ENCODE measurements around the gene RHBDD3. TPM values are rescaled to one million over a fixed set of nuclear protein-coding genes. Genes with fewer than 3 reads are reported as not detected.

Gene RHBDD3
- total RNA-seq, 1 donor from 2014 or later = 29.7 TPM

DNA sequence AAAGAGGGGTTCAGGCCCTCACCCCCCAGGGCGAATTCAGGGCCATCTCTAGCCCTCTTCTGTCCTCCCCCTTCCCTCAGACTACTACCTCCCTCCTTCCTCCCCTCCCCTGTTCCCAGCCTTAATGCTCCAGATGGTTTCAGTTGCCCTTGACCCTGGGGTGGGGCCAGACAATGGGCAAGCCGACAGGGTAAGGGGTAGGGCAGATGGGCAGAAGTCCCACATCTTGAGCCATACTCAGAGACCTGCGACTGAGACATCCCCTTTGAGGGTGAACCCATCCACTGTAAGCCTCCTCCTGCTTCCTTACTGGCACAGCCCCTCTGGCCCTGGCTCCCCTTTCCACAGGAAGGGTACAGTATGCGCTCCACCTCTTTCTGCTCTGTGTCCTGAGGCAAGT, 1.9 kb downstream of the RHBDD3 start:
- peaks cover 41% of the 10 kb centered on the region for H3K4me1 ChIP-seq
- H3K4me3 ChIP-seq = no peak overlapping the region
- TF ChIP-seq, protein P1, sequence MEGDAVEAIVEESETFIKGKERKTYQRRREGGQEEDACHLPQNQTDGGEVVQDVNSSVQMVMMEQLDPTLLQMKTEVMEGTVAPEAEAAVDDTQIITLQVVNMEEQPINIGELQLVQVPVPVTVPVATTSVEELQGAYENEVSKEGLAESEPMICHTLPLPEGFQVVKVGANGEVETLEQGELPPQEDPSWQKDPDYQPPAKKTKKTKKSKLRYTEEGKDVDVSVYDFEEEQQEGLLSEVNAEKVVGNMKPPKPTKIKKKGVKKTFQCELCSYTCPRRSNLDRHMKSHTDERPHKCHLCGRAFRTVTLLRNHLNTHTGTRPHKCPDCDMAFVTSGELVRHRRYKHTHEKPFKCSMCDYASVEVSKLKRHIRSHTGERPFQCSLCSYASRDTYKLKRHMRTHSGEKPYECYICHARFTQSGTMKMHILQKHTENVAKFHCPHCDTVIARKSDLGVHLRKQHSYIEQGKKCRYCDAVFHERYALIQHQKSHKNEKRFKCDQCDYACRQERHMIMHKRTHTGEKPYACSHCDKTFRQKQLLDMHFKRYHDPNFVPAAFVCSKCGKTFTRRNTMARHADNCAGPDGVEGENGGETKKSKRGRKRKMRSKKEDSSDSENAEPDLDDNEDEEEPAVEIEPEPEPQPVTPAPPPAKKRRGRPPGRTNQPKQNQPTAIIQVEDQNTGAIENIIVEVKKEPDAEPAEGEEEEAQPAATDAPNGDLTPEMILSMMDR (IDR thresholded peaks at IDR 0.05) = no peak
- TF ChIP-seq POLR2A (IDR thresholded peaks at IDR 0.05) (no peak), POLR2AphosphoS5 (IDR thresholded peaks at IDR 0.05; ENCODE audit: insufficient read depth in 1 of 2, low read depth in 1 of 2) (no peak)
- H3K27me3 ChIP-seq = no peaks in the 10 kb centered on the region
- DNase-seq (ENCODE audit: extremely low spot score in 2 of 2) = no peak
- H3K36me3 ChIP-seq = peaks cover 0 to 14% of the 10 kb centered on the region in 2 donors
- no peaks in the 10 kb centered on the region for H3K9me3 ChIP-seq
- intact Hi-C loops (cut with DNase I) = no loop called here
- peak overlapping the region; percentile 99 for H3K27ac ChIP-seq

DNA sequence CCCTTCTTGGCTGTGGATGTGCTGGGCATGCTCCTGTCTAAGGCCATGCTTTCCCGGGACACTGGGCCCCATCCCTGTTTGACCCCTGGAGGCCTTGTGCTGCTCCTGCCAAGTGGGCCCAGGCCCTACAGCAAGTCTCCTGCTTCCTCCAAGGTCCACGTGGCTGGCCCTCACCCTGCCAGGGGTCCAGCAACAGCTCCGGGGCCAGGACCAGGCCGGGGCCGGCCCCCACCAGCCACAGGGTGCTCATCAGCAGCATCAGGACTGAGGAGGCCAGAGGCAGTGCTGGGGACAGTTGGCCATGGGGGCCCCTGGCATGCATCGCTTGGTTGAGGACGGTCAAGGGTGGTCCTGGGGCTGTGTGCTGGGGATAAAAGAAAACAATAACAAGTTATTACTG, 2.5 kb downstream of the RHBDD3 start:
- no peak overlapping the region for H3K4me3 ChIP-seq
- intact Hi-C loops (cut with DNase I) = no loop called here
- TF ChIP-seq, protein P1 (IDR thresholded peaks at IDR 0.05) = no peak
- DNase-seq (ENCODE audit: extremely low spot score in 2 of 2) = no peak
- peaks cover 0 to 14% of the 10 kb centered on the region in 2 donors for H3K36me3 ChIP-seq
- no peak overlapping the region for H3K27ac ChIP-seq
- peaks cover 35% of the 10 kb centered on the region for H3K4me1 ChIP-seq
- no peaks in the 10 kb centered on the region for H3K9me3 ChIP-seq
- no peaks in the 10 kb centered on the region for H3K27me3 ChIP-seq

DNA sequence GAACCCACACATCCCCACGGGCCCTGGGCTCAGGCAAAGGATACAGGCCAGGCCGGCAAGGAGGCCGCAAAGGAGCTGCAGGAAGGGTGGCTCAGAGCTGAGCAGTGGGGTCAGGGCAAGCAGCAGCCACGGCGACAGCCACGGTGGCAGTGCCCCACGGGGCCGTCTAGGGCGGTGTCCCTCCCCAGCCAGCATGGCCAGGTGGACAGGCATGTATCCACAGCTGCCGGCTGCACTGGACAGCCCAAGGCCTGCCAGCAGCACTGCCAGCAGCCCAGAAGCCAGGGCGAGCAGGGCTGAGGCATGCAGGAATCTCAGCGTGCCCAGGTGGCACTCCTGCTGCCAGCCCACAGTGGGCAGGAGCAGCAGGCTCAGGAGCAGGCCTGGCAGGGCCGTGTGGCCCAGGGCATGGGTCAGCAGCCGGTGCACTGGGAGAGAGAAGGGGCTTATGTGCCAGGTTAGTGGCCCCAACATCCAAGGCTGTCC, 3.9 kb downstream of the RHBDD3 start:
- H3K27ac ChIP-seq = no peak overlapping the region
- DNase-seq (ENCODE audit: extremely low spot score in 2 of 2) = no peak

DNA sequence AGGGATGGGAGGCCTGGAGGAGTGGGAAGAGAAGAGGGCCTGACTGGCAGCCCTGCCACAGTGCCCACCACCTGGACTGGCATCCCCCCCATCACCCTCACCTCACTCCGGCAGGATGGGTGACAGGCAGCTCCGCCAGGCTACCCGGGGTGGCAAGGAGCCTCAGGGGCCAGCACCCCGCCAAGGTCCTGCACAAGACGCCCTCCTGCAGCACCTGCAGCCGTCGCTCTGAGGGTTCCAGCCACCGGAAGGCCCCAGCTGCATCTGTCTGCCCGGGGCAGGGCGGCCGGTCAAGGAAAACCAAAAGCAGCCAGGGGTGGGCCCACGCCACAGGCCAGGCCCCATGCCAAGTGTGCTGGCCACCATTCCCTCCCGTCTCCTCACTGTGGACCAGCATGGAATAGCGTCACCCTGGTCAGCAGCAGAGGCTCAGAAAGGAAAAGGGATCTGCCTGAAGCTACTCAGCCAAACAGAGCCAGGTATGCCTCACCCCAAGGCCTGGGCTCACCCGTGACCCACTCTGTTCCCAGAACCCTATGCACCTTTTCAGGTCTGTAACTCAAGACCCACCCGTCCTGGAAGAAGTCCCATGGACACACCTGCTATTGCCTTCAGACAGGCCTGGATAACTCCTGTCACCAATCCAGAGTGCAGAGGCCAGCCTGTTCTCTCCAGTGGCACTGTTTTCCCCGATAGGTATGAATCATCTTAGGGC, 7.0 kb downstream of the RHBDD3 start:
- Histone ChIP-seq H3K4me3 (no peak overlapping the region), H3K36me3 (peaks cover 0 to 14% of the 10 kb centered on the region in 2 donors), H3K27ac (no peak overlapping the region), H3K9me3 (no peaks in the 10 kb centered on the region), H3K27me3 (no peaks in the 10 kb centered on the region), H3K4me1 (peaks cover 3% of the 10 kb centered on the region)
- TF ChIP-seq, protein P1 (IDR thresholded peaks at IDR 0.05) = no peak
- no peak for TF ChIP-seq POLR2A (IDR thresholded peaks at IDR 0.05)
- no peak for TF ChIP-seq POLR2AphosphoS5 (IDR thresholded peaks at IDR 0.05; ENCODE audit: insufficient read depth in 1 of 2, low read depth in 1 of 2)
- intact Hi-C loops (cut with DNase I) = no loop called here
- no peak for DNase-seq (ENCODE audit: extremely low spot score in 2 of 2)

More for the DNA sequence above, 3.9 kb downstream of the RHBDD3 start:
- Histone ChIP-seq H3K9me3 (no peaks in the 10 kb centered on the region), H3K4me3 (no peak overlapping the region), H3K4me1 (peaks cover 21% of the 10 kb centered on the region), H3K27me3 (no peaks in the 10 kb centered on the region), H3K36me3 (peaks cover 0 to 14% of the 10 kb centered on the region in 2 donors)
- intact Hi-C loops (cut with DNase I) = no loop called here
- TF ChIP-seq POLR2A (IDR thresholded peaks at IDR 0.05) (no peak), POLR2AphosphoS5 (IDR thresholded peaks at IDR 0.05; ENCODE audit: insufficient read depth in 1 of 2, low read depth in 1 of 2) (no peak)
- TF ChIP-seq, protein P1 (IDR thresholded peaks at IDR 0.05) = no peak

DNA sequence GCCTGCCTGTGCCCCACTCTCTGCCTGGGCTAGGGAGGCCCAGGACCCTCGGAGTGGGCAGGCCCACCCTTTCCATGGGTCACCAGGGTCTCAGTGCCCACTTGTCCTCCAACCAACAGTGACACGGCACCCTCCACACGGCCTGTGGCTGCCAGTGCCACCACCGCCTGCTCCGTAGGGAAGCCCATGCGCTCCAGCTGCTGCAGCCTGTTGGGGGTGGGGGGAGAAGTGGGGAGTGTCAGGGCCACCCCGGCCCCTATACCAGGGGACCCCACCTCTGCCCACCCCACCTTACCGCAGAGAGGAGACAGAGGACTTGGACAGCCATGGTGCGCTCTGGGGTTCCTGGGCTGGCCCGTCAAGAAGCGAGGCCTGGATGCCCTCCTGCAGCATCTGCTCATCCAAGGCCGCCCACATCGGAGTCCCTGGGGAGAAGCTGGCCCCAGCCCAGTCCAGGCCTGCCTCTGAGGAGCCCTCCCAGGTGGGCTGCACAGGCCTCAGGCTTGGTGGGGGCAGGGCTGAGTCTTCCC, 7.7 kb downstream of the RHBDD3 start:
- H3K4me1 ChIP-seq = no peaks in the 10 kb centered on the region
- no peak for DNase-seq (ENCODE audit: extremely low spot score in 2 of 2)
- H3K27ac ChIP-seq = no peak overlapping the region
- no peaks in the 10 kb centered on the region for H3K27me3 ChIP-seq
- H3K9me3 ChIP-seq = no peaks in the 10 kb centered on the region
- TF ChIP-seq POLR2AphosphoS5 (IDR thresholded peaks at IDR 0.05; ENCODE audit: insufficient read depth in 1 of 2, low read depth in 1 of 2) = no peak
- TF ChIP-seq, protein P1 (IDR thresholded peaks at IDR 0.05) = no peak
- no peak for TF ChIP-seq POLR2A (IDR thresholded peaks at IDR 0.05)
- no peak overlapping the region for H3K4me3 ChIP-seq
- peaks cover 0 to 11% of the 10 kb centered on the region in 2 donors for H3K36me3 ChIP-seq
- intact Hi-C loops (cut with DNase I) = no loop called here

Measured in vagina (tissue), 2 donors.